Activated CD4-positive, alpha-beta T cell treated with anti-CD3 and anti-CD28 coated beads for 1 hour (primary cell): ENCODE results near the gene GPR137.
"Not testable (repeated sequence)": the region's sequence is repeated elsewhere in the genome, so short reads cannot be mapped to it uniquely, and the experiment has no call there.

Source experiments
- DNase-seq: peaks from one replicate; pipeline ENCODE4 v3.0.0-alpha.2; 2020

Gene GPR137

GRCh38 chr11:64322925-64323260 lies 37.2 kb downstream of the GPR137 start:
- no peak for DNase-seq

- no peak for DNase-seq
These were observed 37.7 kb downstream of the GPR137 start for GRCh38 chr11:64323373-64323772.

GRCh38 chr11:64323984-64324383 lies 38.3 kb downstream of the GPR137 start:
- not testable (repeated sequence) for DNase-seq

- DNase-seq = no peak
These were observed 39.2 kb downstream of the GPR137 start for GRCh38 chr11:64324692-64325469.

- no peak for DNase-seq
These were observed 41.7 kb downstream of the GPR137 start for GRCh38 chr11:64327375-64327774.

- no peak for DNase-seq
These were observed 42.3 kb downstream of the GPR137 start for GRCh38 chr11:64327993-64328392.

GRCh38 chr11:64330888-64331287 lies 45.2 kb downstream of the GPR137 start:
- DNase-seq = no peak

- DNase-seq = peak; percentile 43
These were observed 46.1 kb downstream of the GPR137 start for GRCh38 chr11:64331569-64332371.

- DNase-seq = no peak
These were observed 47.9 kb downstream of the GPR137 start for GRCh38 chr11:64333556-64333955.

GRCh38 chr11:64334764-64335735 lies 49.4 kb downstream of the GPR137 start:
- DNase-seq = no peak

- no peak for DNase-seq
These were observed 52.0 kb downstream of the GPR137 start for GRCh38 chr11:64337538-64338249.

- DNase-seq = no peak
These were observed 53.1 kb downstream of the GPR137 start for GRCh38 chr11:64338716-64339115.
